ENCODE data around the gene TOP2B. TPM values are rescaled to one million over a fixed set of nuclear protein-coding genes. Genes with fewer than 3 reads are reported as not detected.
A peak's percentile ranks its signal among the peaks of the same experiment; 100 is the strongest.

The TOP2B gene
- 100 to 1,000 TPM; 165 to 171 TPM for total RNA-seq

- ATAC-seq (peak; percentile 86), DNase-seq (peak; percentile 96)
- intact Hi-C loops (cut with micrococcal nuclease): loop anchor here (5.0 kb wide), 2 partner anchors 117 to 192 kb away; partner anchors contain the start of gene NGLY1
- Mint-ChIP-seq H3K9me3 (no peaks in the 10 kb centered on the region), H3K27me3 (no peaks in the 10 kb centered on the region), H3K36me3 (ENCODE audit: low read depth) (peaks cover 12% of the 10 kb centered on the region), H3K27ac (peak within 1 kb of the TSS; percentile 99), H3K4me3 (peak within 1 kb of the TSS; percentile 96), H3K4me1 (ENCODE audit: low read depth) (peaks cover 44% of the 10 kb centered on the region)
- TF ChIP-seq, protein P1, sequence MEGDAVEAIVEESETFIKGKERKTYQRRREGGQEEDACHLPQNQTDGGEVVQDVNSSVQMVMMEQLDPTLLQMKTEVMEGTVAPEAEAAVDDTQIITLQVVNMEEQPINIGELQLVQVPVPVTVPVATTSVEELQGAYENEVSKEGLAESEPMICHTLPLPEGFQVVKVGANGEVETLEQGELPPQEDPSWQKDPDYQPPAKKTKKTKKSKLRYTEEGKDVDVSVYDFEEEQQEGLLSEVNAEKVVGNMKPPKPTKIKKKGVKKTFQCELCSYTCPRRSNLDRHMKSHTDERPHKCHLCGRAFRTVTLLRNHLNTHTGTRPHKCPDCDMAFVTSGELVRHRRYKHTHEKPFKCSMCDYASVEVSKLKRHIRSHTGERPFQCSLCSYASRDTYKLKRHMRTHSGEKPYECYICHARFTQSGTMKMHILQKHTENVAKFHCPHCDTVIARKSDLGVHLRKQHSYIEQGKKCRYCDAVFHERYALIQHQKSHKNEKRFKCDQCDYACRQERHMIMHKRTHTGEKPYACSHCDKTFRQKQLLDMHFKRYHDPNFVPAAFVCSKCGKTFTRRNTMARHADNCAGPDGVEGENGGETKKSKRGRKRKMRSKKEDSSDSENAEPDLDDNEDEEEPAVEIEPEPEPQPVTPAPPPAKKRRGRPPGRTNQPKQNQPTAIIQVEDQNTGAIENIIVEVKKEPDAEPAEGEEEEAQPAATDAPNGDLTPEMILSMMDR (IDR thresholded peaks at IDR 0.05): no peak
- ChIA-PET CTCF (interaction anchor here (3.7 kb wide), 1 partner anchor 17 kb away, joined by 18 read pairs; no protein-coding TSS in a partner anchor), POLR2A (interaction anchor here (0.8 to 1.5 kb wide), 4 partner anchors 22 to 126 kb away, joined by 3 to 9 read pairs (median 4); partner anchors contain the start of genes NGLY1 and OXSM)
Observed at GRCh38 chr3:25664812-25665314, at the start of gene TOP2B. Gene TOP2B (minus strand): TSS chr3:25664907. CDS start chr3:25664297, 610 bp downstream.

- no peak overlapping the region for H3K27ac Mint-ChIP-seq
- ATAC-seq (no peak), DNase-seq (no peak)
- intact Hi-C loops (cut with micrococcal nuclease): no loop called here
- H3K36me3 Mint-ChIP-seq (ENCODE audit: low read depth): peaks cover 17% of the 10 kb centered on the region
- POLR2A ChIA-PET: no interaction called here
- H3K4me3 Mint-ChIP-seq: no peak overlapping the region
- no peaks in the 10 kb centered on the region for H3K27me3 Mint-ChIP-seq
- CTCF ChIA-PET: no interaction called here
- no peaks in the 10 kb centered on the region for H3K4me1 Mint-ChIP-seq (ENCODE audit: low read depth)
- TF ChIP-seq, protein P1 (IDR thresholded peaks at IDR 0.05): no peak
- peaks cover 7% of the 10 kb centered on the region for H3K9me3 Mint-ChIP-seq
Observed at GRCh38 chr3:25713341-25713985, 48.8 kb upstream of the TOP2B start.

DNA sequence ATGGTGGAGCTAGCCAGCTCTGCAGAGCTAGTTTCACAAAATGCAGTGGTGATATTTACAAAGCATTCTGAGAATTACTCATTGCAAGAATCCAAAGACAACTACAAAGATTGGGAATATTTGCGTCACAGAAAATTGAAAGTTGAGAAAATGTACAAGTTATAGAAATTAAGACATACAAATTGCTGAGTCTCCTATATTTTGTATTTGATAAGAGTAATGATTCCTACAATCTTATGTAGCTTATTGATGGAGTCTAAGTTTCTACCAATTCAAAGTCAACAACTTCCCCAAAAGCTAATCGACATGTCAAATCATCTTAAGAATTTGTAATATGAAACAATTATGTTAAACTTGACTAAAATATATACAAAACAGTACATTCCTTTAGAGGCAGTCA lies 46.4 kb upstream of the TOP2B start:
- ChIA-PET POLR2A (no interaction called here), CTCF (interaction anchor here (1.7 kb wide), 1 partner anchor 63 kb away, joined by 6 read pairs; no protein-coding TSS in a partner anchor)
- peaks cover 2% of the 10 kb centered on the region for H3K27me3 Mint-ChIP-seq
- H3K9me3 Mint-ChIP-seq: no peaks in the 10 kb centered on the region
- no peak overlapping the region for H3K27ac Mint-ChIP-seq
- H3K4me1 Mint-ChIP-seq (ENCODE audit: low read depth): no peaks in the 10 kb centered on the region
- no peak for DNase-seq
- no peak overlapping the region for H3K4me3 Mint-ChIP-seq
- ATAC-seq: no peak
- no peaks in the 10 kb centered on the region for H3K36me3 Mint-ChIP-seq (ENCODE audit: low read depth)
- intact Hi-C loops (cut with micrococcal nuclease): no loop called here
- TF ChIP-seq, protein P1 (IDR thresholded peaks at IDR 0.05): no peak

GRCh38 chr3:25708036-25708435 lies 43.3 kb upstream of the TOP2B start:
- peaks cover 13% of the 10 kb centered on the region for H3K27me3 Mint-ChIP-seq
- CTCF ChIA-PET: no interaction called here
- TF ChIP-seq, protein P1 (IDR thresholded peaks at IDR 0.05): no peak
- H3K27ac Mint-ChIP-seq: no peak overlapping the region
- DNase-seq (no peak), ATAC-seq (no peak)
- H3K4me1 Mint-ChIP-seq (ENCODE audit: low read depth): no peaks in the 10 kb centered on the region
- H3K36me3 Mint-ChIP-seq (ENCODE audit: low read depth): no peaks in the 10 kb centered on the region
- intact Hi-C loops (cut with micrococcal nuclease): no loop called here
- H3K9me3 Mint-ChIP-seq: no peaks in the 10 kb centered on the region
- no peak overlapping the region for H3K4me3 Mint-ChIP-seq
- POLR2A ChIA-PET: no interaction called here

DNA sequence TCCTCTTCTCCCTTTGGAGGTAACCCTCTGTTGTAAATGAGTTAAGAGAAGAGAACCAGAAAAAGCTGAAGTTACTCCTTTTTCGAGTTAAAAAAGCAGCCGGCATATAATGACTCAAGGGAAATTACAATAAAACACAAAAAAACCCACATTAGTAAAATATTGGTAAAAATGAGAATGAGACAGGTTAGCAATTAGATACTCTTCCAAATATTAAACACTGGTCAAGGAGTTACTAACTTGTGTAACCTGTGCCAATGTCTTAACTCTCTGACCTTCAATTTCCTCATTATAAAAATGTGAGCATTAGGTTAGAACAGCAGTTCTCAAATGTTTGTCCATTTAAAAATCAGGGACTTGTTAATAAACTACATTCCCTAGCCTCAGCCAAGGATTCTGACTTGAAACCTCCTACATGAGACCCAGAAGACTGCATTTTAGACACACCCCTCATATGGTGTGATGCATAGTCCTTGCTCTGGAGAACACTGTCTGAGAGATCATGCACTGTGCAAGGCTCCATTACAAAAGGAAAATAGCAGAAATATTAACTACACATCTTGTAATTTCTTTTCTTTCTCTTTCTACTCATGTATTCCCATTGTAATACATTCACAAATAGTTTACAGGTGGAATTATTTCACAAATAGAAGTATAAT lies 42.7 kb upstream of the TOP2B start:
- intact Hi-C loops (cut with micrococcal nuclease): no loop called here
- DNase-seq: no peak
- H3K4me3 Mint-ChIP-seq: no peak overlapping the region
- H3K27me3 Mint-ChIP-seq: peaks cover 13% of the 10 kb centered on the region
- H3K27ac Mint-ChIP-seq: no peak overlapping the region
- ChIA-PET POLR2A (no interaction called here), CTCF (interaction anchor here (1.0 kb wide), 2 partner anchors 12 to 18 kb away, joined by 4 read pairs; no protein-coding TSS in a partner anchor)
- ATAC-seq: no peak
- H3K36me3 Mint-ChIP-seq (ENCODE audit: low read depth): no peaks in the 10 kb centered on the region
- no peaks in the 10 kb centered on the region for H3K9me3 Mint-ChIP-seq
- H3K4me1 Mint-ChIP-seq (ENCODE audit: low read depth): no peaks in the 10 kb centered on the region
- TF ChIP-seq, protein P1 (IDR thresholded peaks at IDR 0.05): no peak

Measured in activated CD8-positive, alpha-beta T cell treated with anti-CD3 and anti-CD28 coated beads for 36 hours (primary cell).